A673 (cell line): ENCODE data around the gene ATG16L2.
A peak's percentile ranks its signal among the peaks of the same experiment; 100 is the strongest.

Experiments
- CTCF ChIP-seq: fragments of 300-800, 200-600 bp; sonication (generic); conservative IDR thresholded peaks from 2 replicates; pipeline ENCODE4 v1.5.1; 2017; ENCODE audit warnings: low read depth, mild to moderate bottlenecking, antibody characterized with exemption, low read length, moderate library complexity, mixed read lengths
- EZH2 ChIP-seq: fragments of 200-600 bp; sonication (generic); IDR thresholded peaks from 2 replicates; pipeline ENCODE4 v1.6.1; 2017; ENCODE audit warnings: borderline replicate concordance, low read depth, mild to moderate bottlenecking, mixed read lengths, antibody characterized with exemption, low read length; ENCODE audit not compliant: poor library complexity, severe bottlenecking

DNA sequence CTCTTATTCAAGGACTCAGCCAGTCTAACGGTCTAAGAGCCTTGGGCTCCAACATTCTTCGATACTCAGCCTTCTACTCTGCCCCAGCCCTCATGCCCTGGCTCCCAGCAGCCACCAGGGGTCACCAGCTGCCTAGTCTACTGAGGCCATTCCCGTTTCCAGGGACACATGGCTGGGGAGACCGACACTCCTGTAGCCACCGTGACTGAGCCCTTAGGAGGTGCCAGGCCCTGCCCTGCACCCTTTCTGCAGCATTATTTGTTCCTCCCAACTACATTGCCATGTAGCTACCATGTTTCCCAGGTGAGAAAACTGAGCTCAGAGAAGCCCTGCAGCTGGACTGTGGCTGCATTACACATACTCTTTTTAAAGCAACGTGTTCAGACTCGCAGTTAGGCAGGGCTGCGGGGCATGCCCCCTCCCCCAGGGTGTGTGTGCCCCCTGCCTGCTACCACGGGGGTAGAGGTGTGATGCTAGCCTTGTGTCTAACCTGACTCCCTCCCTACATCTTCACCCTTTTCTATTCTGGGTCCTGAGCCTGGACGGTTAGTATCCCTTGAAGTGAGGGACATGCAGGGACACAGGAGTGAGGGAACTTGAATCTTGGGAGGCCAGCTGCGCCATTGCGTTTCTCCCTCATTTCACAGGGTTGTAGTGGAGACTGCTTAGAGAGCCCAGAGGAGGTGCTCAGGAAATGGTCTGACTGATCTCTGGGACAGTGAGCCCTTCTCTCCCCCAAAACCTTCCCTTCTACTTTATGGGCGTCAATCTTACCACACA is 17.5 kb downstream of the ATG16L2 start:
- TF ChIP-seq CTCF (peak; percentile 97), EZH2 (no peak)
